BJ (cell line): ENCODE data around the gene IGFN1. TPM values are rescaled to one million over a fixed set of nuclear protein-coding genes. Genes with fewer than 3 reads are reported as not detected.

Experiments
- CTCF ChIA-PET: fragments of 350-600 bp; formaldehyde crosslinking; extraction: SDS; loops from one replicate; lab custom pipeline; 2021; ENCODE audit warnings: antibody characterized with exemption, inconsistent platforms; lab: Yijun Ruan, JAX
- POLR2A ChIA-PET: fragments of 300-600 bp; sonication (Branson Sonifier 250); formaldehyde crosslinking; extraction: SDS; loops from one replicate; lab custom pipeline; 2021; ENCODE audit warnings: antibody characterized with exemption; lab: Charles Lee
- DNase-seq: peaks from one replicate; pipeline ENCODE4 v3.0.0-alpha.2; 2011; ENCODE audit warnings: low read depth
- H3K27me3 ChIP-seq: 2 replicates; pipeline ENCODE4 v1.6.0; 2011; ENCODE audit warnings: low read length; ENCODE audit not compliant: control insufficient read depth, insufficient read depth
- H3K36me3 ChIP-seq: 2 replicates; pipeline ENCODE4 v1.5.1; 2011; ENCODE audit warnings: low read length; ENCODE audit not compliant: control insufficient read depth, insufficient read depth
- H3K4me3 ChIP-seq: 2 replicates; pipeline ENCODE4 v1.5.1; 2011; ENCODE audit warnings: low read depth, mild to moderate bottlenecking, control low read depth, low read length
- polyA plus RNA-seq: library from polyadenylated mRNA; depleted of rRNA; stranded (reverse); fragments of >200 nt; gene quantifications from 2 replicates; pipeline ENCODE4 v1.2.3, GENCODE V29; 2011
- TF ChIP-seq, protein P1 (sequence below): IDR thresholded peaks from 2 replicates; pipeline ENCODE4 v1.5.1; 2011; ENCODE audit warnings: low read depth, mild to moderate bottlenecking, control low read depth, inconsistent platforms, low read length, moderate library complexity; ENCODE audit not compliant: insufficient read depth

The IGFN1 gene
- polyA plus RNA-seq, 1 experiment: not detected

DNA sequence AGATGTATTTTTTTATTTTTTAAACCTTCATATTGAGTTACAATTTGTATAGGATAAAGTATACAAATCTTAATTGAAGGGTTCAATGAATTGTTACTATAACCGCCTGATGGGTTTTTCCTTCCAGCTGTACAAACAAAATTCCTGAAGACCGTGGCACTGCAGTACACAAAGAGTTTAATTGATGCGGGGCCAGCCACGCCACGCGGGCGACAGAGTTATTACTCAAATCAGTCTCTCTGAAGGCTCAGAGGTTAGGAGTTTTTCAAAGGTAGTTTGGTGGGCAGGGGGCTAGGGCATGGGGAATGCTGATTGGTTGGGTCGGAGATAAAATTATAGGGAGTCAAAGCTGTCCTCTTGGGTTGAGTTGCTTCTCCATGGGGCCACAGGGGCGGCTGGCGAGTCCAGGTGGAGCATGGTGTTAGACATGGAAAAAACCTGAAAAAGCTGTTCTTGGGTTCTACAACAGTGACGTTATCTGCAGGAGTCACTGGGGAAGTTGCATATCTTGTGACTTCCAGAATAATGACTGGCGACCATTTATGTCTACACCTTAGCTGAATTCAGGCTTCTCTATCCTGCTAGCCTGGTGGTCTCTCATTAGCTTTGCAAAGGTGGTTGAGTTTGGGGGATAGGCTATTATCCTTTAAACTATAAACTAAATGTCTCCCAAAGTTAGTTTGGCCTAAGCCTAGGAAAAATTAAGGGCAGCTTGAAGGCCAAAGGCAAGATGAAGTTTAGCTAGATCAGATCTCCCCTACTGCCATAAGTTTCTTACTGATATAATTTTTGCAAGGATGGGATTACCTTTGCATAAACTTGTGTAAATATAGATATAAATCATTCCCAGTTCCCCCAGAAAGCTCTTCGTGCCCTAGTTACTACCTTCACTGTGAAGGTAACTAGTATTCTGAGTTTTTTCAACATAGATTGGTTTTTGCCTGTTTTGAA is 23.3 kb upstream of the IGFN1 start:
- CTCF ChIA-PET: interaction anchor here (0.9 to 1.7 kb wide), 5 partner anchors 8 to 55 kb away, joined by 3 to 6 read pairs (median 3); no protein-coding TSS in a partner anchor
- POLR2A ChIA-PET: no interaction called here

GRCh38 chr1:201169203-201169602 is 21.4 kb upstream of the IGFN1 start:
- no peak for DNase-seq
- TF ChIP-seq, protein P1, sequence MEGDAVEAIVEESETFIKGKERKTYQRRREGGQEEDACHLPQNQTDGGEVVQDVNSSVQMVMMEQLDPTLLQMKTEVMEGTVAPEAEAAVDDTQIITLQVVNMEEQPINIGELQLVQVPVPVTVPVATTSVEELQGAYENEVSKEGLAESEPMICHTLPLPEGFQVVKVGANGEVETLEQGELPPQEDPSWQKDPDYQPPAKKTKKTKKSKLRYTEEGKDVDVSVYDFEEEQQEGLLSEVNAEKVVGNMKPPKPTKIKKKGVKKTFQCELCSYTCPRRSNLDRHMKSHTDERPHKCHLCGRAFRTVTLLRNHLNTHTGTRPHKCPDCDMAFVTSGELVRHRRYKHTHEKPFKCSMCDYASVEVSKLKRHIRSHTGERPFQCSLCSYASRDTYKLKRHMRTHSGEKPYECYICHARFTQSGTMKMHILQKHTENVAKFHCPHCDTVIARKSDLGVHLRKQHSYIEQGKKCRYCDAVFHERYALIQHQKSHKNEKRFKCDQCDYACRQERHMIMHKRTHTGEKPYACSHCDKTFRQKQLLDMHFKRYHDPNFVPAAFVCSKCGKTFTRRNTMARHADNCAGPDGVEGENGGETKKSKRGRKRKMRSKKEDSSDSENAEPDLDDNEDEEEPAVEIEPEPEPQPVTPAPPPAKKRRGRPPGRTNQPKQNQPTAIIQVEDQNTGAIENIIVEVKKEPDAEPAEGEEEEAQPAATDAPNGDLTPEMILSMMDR: no peak
- Histone ChIP-seq H3K36me3 (no peaks in the 10 kb centered on the region), H3K4me3 (no peak overlapping the region), H3K27me3 (peaks cover 9% of the 10 kb centered on the region)
- ChIA-PET POLR2A (no interaction called here), CTCF (interaction anchor here (1.0 to 1.7 kb wide), 3 partner anchors 10 to 83 kb away, joined by 3 to 5 read pairs (median 4); no protein-coding TSS in a partner anchor)

More for the DNA sequence above, 23.3 kb upstream of the IGFN1 start:
- no peak overlapping the region for H3K4me3 ChIP-seq
- H3K36me3 ChIP-seq: no peaks in the 10 kb centered on the region
- TF ChIP-seq, protein P1: no peak
- peaks cover 11% of the 10 kb centered on the region for H3K27me3 ChIP-seq
- no peak for DNase-seq

DNA sequence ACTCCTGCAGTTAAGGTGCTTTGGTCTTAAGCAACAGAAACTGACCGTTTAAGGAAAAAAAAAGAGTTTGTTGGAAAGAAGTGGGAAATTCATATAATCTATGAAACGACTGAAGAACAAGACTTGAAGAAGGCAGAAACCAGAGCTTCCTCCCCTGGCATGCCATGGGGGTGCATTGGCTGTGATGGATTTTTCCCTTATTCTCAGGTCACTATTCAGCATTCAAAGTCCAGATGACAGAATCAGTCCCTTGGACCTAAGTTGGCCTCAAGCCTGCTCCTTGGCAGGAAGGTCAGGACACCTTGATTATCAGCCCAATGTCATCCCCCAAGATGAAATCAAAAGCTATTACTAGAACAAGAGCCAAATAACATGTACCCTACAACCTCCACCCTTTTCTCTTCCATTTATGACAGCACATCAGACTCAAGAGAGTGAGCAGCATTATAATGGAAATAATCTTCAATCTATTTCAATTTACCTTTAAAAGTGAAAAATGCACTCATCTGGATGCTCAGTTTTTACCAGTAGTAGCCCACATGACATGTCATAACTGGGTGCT is 20.6 kb upstream of the IGFN1 start:
- no peak for DNase-seq
- H3K36me3 ChIP-seq: no peaks in the 10 kb centered on the region
- POLR2A ChIA-PET: no interaction called here
- CTCF ChIA-PET: interaction anchor here (1.0 to 1.7 kb wide), 3 partner anchors 10 to 84 kb away, joined by 3 to 5 read pairs (median 4); no protein-coding TSS in a partner anchor
- TF ChIP-seq, protein P1: no peak
- H3K27me3 ChIP-seq: peaks cover 5% of the 10 kb centered on the region
- H3K4me3 ChIP-seq: no peak overlapping the region

DNA sequence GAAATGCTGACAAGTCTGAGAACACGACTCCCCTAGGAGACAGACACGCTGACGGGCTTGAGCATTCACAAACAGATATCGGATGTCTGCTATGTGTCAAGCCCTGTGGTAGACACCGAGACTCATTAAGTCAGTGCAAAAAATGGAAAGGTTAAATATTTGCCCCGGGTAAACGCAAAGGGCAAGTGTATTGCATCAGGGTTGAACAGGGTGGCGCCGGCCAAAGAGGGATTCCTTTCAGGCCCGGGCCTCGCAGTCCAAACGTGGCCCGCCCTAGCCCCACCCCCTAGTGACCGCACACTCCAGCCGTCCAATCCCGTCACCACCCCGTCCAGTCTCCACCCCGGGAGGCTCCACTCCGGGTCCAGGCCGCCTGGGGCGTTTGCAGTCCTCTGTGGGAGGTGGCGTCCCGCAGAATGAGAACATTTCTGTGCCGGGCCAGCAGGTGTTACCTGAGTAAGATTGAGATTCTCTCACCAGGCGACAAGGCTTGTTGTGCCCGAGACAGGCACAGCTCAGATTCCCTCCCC is 20.0 kb upstream of the IGFN1 start:
- TF ChIP-seq, protein P1: no peak
- Histone ChIP-seq H3K36me3 (no peaks in the 10 kb centered on the region), H3K4me3 (peak overlapping the region; percentile 61), H3K27me3 (peaks cover 5% of the 10 kb centered on the region)
- peak; percentile 64 for DNase-seq
- ChIA-PET CTCF (interaction anchor here (0.6 to 1.7 kb wide), 3 partner anchors 11 to 85 kb away, joined by 3 to 4 read pairs (median 3); no protein-coding TSS in a partner anchor), POLR2A (no interaction called here)
